ENCODE results near the gene GRK7.
"Not testable (repeated sequence)": the region's sequence is repeated elsewhere in the genome, so short reads cannot be mapped to it uniquely, and the experiment has no call there.

GRK7 gene

DNA sequence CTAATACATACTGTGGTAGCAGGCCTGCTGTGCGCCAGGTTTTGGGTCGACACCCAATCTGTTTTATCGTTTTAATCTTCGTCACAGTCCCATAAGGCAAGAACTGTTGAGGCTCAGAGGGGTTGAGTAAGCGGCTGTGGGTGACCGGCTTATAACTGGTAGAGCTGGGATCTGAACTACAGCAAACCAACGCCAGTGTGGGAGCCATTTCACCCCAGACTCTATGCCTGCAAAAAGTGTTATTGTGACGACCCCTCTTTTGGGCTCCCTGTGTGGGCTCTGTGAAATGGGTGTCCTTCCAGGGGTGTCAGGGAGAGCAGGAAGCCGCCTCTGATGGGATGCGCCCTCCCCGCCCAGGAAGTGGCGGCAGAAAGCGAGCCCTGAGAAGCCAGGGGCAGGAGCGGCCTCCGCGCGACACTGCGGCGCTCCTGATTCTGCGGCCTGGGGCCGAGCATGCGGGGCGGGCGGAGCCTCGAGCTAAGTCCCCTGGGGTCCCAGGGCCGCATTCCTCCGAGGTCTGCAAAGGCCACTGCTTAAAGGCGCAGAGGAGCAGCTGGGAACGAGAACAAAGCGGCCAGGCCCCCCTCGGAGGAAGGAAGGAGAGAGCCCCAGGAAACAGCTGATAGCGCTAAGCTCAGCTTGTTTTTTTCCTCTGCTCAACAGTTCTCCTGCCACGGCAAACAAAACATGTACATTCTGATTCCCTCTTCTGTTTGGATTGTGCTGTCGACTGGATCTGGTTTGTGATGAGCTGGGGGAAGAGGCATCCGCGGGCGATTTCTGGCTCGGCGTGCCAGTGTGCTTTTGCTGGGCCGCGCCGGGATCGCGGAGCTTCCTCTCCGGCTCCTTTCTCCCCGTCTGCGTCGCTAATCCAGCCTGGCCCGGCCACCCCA is 33.9 kb downstream of the GRK7 start:
- no peaks in the 10 kb centered on the region for H3K79me2 ChIP-seq (ENCODE audit: insufficient read depth, low read depth)
- peak overlapping the region; percentile 49; the same call in 1 of the 2 replicates for H3K9ac ChIP-seq
- peak overlapping the region; percentile 80 for H3K4me3 ChIP-seq (IDR thresholded peaks at IDR 0.05; ENCODE audit: insufficient read depth, low read depth, low read length)
- TF ChIP-seq, protein P1, sequence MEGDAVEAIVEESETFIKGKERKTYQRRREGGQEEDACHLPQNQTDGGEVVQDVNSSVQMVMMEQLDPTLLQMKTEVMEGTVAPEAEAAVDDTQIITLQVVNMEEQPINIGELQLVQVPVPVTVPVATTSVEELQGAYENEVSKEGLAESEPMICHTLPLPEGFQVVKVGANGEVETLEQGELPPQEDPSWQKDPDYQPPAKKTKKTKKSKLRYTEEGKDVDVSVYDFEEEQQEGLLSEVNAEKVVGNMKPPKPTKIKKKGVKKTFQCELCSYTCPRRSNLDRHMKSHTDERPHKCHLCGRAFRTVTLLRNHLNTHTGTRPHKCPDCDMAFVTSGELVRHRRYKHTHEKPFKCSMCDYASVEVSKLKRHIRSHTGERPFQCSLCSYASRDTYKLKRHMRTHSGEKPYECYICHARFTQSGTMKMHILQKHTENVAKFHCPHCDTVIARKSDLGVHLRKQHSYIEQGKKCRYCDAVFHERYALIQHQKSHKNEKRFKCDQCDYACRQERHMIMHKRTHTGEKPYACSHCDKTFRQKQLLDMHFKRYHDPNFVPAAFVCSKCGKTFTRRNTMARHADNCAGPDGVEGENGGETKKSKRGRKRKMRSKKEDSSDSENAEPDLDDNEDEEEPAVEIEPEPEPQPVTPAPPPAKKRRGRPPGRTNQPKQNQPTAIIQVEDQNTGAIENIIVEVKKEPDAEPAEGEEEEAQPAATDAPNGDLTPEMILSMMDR (conservative IDR thresholded peaks at IDR 0.05; ENCODE audit: low read depth, low read length): no peak
- no peaks in the 10 kb centered on the region for H3K27me3 ChIP-seq (ENCODE audit: insufficient read depth, low read depth)
- no peaks in the 10 kb centered on the region for H4K20me1 ChIP-seq (ENCODE audit: insufficient read depth)
- peak overlapping the region; percentile 87 for H3K27ac ChIP-seq
- peak overlapping the region; percentile 71 for H2AFZ ChIP-seq (ENCODE audit: low read depth)
- peaks cover 34% of the 10 kb centered on the region for H3K4me1 ChIP-seq (ENCODE audit: low read depth, poor library complexity, severe bottlenecking)
- no peaks in the 10 kb centered on the region for H3K36me3 ChIP-seq (ENCODE audit: insufficient read depth)
- peak overlapping the region; percentile 74 for H3K4me2 ChIP-seq

DNA sequence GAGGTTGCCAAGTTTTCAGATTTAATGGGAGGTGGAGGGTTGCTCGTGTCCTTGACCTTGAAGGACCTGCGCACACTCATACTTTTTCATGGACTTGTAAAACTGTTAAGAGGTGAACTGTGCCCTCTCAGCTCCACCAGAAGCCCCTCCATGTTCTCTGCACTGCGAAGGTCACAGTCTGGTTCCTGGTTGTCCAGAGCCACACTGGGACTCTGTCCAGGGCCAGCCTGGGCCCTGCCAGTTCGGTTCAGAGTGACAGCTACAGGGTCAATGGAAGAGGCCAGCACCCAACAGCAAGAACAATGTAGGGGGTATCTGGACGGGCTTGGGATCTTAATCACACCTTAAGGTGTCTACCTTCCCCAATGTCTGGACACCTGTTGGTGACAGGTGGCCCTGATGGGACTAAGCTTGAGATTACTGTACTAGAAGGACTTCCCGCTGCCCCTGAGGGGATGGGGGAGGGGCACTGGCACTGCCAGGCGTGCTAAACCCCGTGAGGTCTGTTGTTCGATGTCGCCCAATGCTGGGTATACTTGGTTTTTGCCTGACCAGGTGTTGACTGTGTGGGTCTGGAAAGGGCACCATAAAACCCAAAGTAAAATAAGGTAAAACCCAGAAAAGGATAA is 34.7 kb downstream of the GRK7 start:
- Histone ChIP-seq H3K4me2 (no peak overlapping the region), H3K27ac (no peak overlapping the region), H2AFZ (ENCODE audit: low read depth) (no peak overlapping the region), H3K9ac (no peak overlapping the region), H3K4me3 (IDR thresholded peaks at IDR 0.05; ENCODE audit: insufficient read depth, low read depth, low read length) (no peak overlapping the region), H4K20me1 (ENCODE audit: insufficient read depth) (no peaks in the 10 kb centered on the region), H3K4me1 (ENCODE audit: low read depth, poor library complexity, severe bottlenecking) (peaks cover 34% of the 10 kb centered on the region), H3K79me2 (ENCODE audit: insufficient read depth, low read depth) (no peaks in the 10 kb centered on the region), H3K27me3 (ENCODE audit: insufficient read depth, low read depth) (no peaks in the 10 kb centered on the region), H3K36me3 (ENCODE audit: insufficient read depth) (no peaks in the 10 kb centered on the region)
- TF ChIP-seq, protein P1 (conservative IDR thresholded peaks at IDR 0.05; ENCODE audit: low read depth, low read length): no peak

DNA sequence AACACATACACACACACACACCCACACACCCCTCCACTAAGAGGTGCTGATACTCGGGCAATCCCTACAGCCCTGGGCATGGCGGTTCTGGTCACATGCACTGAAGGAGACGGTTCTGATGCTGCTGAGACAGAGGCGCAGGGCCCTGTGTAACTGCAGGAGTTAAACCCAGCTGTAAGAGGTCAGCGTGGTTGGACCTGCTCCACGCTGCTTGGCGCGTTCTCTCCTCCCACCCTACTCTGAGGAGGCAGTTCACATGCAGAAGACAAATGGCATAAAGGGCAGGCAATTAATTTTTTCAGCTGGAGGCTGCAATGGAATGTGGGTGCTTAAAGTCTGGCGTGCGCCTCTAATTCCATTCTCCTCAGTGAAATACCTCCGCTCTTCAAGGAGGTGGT is 35.2 kb downstream of the GRK7 start:
- Histone ChIP-seq H3K27me3 (ENCODE audit: insufficient read depth, low read depth) (no peaks in the 10 kb centered on the region), H3K4me3 (IDR thresholded peaks at IDR 0.05; ENCODE audit: insufficient read depth, low read depth, low read length) (no peak overlapping the region), H3K36me3 (ENCODE audit: insufficient read depth) (no peaks in the 10 kb centered on the region), H2AFZ (ENCODE audit: low read depth) (no peak overlapping the region), H3K9ac (no peak overlapping the region), H3K79me2 (ENCODE audit: insufficient read depth, low read depth) (no peaks in the 10 kb centered on the region), H3K27ac (no peak overlapping the region), H3K4me1 (ENCODE audit: low read depth, poor library complexity, severe bottlenecking) (peaks cover 34% of the 10 kb centered on the region), H3K4me2 (no peak overlapping the region), H4K20me1 (ENCODE audit: insufficient read depth) (no peaks in the 10 kb centered on the region)
- TF ChIP-seq, protein P1 (conservative IDR thresholded peaks at IDR 0.05; ENCODE audit: low read depth, low read length): no peak

DNA sequence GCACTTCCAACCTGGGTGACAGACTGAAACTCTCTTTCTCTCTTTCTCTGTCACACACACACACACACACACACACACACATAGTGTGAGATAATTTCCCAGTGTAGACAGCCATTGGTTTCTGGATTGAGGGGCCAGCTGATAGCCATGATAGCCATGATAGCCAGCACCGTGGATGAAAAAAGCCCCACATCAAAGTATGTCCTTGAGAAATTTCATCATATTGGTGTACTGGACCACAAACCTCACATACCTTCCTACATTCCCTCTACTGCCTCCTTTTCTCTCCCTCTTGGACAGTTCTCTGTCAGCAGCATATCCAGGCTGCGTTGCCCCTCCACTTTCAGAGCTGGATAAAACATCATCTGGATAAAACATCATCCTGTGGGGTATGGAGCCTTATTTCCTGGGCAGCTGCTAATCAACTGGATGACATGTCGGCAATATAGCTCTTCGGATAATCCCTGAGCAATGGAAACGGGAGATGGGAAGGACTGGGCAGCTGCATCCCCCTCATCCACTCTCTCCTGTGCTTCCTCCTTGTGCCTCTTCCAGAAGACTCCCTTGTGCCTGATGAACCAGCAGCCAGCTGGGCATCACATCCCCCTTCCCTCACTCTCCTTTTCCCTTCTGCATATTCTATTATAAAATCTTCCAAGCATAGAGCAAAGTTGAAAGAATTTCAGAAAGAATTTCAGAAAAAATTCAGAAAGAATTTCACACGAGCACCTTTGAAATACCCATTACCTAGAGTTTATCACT is 39.3 kb downstream of the GRK7 start:
- H3K36me3 ChIP-seq (ENCODE audit: insufficient read depth): no peaks in the 10 kb centered on the region
- no peak overlapping the region for H3K27ac ChIP-seq
- H3K4me3 ChIP-seq (IDR thresholded peaks at IDR 0.05; ENCODE audit: insufficient read depth, low read depth, low read length): no peak overlapping the region
- no peaks in the 10 kb centered on the region for H3K79me2 ChIP-seq (ENCODE audit: insufficient read depth, low read depth)
- no peaks in the 10 kb centered on the region for H3K27me3 ChIP-seq (ENCODE audit: insufficient read depth, low read depth)
- no peak overlapping the region for H3K4me2 ChIP-seq
- H4K20me1 ChIP-seq (ENCODE audit: insufficient read depth): no peaks in the 10 kb centered on the region
- no peak overlapping the region for H3K9ac ChIP-seq
- peaks cover 3% of the 10 kb centered on the region for H3K4me1 ChIP-seq (ENCODE audit: low read depth, poor library complexity, severe bottlenecking)
- no peak overlapping the region for H2AFZ ChIP-seq (ENCODE audit: low read depth)
- TF ChIP-seq, protein P1 (conservative IDR thresholded peaks at IDR 0.05; ENCODE audit: low read depth, low read length): no peak

DNA sequence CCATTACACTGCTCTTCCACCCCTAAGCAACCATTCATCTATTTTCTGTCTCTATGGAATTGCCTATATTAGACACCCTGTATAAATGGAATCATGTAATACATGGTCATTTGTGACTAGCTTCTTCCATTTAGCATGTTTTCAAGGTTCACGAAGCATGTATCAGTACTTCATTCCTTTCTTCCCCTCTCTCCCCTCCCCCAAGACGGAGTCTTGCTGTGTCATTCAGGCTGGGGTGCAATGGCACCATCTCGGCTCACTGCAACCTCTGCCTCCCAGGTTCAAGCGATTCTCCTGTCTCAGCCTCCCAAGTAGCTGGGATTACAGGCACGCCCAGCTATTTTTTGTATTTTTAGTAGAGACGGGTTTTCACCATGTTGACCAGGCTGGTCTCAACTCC is 40.3 kb downstream of the GRK7 start:
- H3K4me3 ChIP-seq (IDR thresholded peaks at IDR 0.05; ENCODE audit: insufficient read depth, low read depth, low read length); H3K9ac ChIP-seq; H3K36me3 ChIP-seq (ENCODE audit: insufficient read depth); H2AFZ ChIP-seq (ENCODE audit: low read depth); H4K20me1 ChIP-seq (ENCODE audit: insufficient read depth); H3K27ac ChIP-seq; H3K4me2 ChIP-seq; H3K27me3 ChIP-seq (ENCODE audit: insufficient read depth, low read depth); H3K4me1 ChIP-seq (ENCODE audit: low read depth, poor library complexity, severe bottlenecking); H3K79me2 ChIP-seq (ENCODE audit: insufficient read depth, low read depth): not testable (repeated sequence)
